Measurements from ENCODE around the gene PYGO1. TPM values are rescaled to one million over a fixed set of nuclear protein-coding genes. Genes with fewer than 3 reads are reported as not detected.

Gene PYGO1
- total RNA-seq, 1 experiment from 2014 or later = 0.83 TPM

DNA sequence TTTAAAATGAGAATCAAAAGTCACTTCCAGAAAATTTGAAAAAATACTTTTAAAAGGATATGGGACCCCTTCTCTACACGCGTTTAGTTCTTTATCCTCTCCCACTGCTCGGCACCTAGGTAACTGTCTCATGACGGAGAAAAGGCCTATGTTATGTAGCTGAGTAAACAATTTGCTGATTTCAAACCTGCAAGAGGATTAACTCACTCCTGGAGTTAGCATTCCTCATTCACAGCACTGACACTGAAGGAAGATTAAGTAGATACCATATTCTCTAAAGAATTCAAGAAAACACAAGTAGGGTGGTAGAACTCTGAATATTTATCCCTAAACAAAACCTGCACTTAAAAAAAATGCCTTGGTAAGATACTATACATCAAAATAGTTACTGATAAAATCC lies 30.2 kb upstream of the PYGO1 start:
- Histone ChIP-seq H3K27me3 (ENCODE audit: insufficient read depth, low read length) (no peaks in the 10 kb centered on the region), H2AK5ac (ENCODE audit: insufficient read length, low read length) (no peak overlapping the region), H2BK15ac (ENCODE audit: low read depth, low read length) (no peak overlapping the region), H4K20me1 (ENCODE audit: control insufficient read depth, insufficient read depth, insufficient read length) (no peaks in the 10 kb centered on the region), H3K4ac (ENCODE audit: low read depth, low read length) (no peak overlapping the region), H3K79me2 (ENCODE audit: insufficient read depth, low read length) (no peaks in the 10 kb centered on the region), H3K23ac (ENCODE audit: insufficient read length, low read depth, low read length) (no peak overlapping the region), H3K79me1 (ENCODE audit: insufficient read depth, low read depth, low read length, poor library complexity, severe bottlenecking) (no peaks in the 10 kb centered on the region), H2BK12ac (ENCODE audit: insufficient read length, low read depth, low read length) (no peak overlapping the region), H3K18ac (ENCODE audit: insufficient read length, low read depth, low read length) (no peak overlapping the region), H3K56ac (ENCODE audit: insufficient read length, low read depth, low read length) (no peak overlapping the region), H3T11ph (ENCODE audit: low read length) (no peak overlapping the region), H2AFZ (ENCODE audit: low read length) (no peak overlapping the region), H3K4me2 (ENCODE audit: insufficient read depth, insufficient read length, low read length) (no peak overlapping the region), H3K27ac (ENCODE audit: insufficient read length, low read depth, low read length) (no peak overlapping the region), H3K9me3 (ENCODE audit: control insufficient read depth, low read depth, low read length) (no peaks in the 10 kb centered on the region), H2BK120ac (ENCODE audit: low read depth, low read length, poor library complexity, severe bottlenecking) (no peak overlapping the region), H3K23me2 (ENCODE audit: insufficient read length, low read depth, low read length, poor library complexity, severe bottlenecking) (no peaks in the 10 kb centered on the region), H3K14ac (ENCODE audit: insufficient read depth, low read length) (no peak overlapping the region), H4K5ac (ENCODE audit: insufficient read length, low read depth, low read length) (no peak overlapping the region), H2BK5ac (ENCODE audit: insufficient read length, low read length) (no peak overlapping the region), H4K91ac (ENCODE audit: insufficient read length, low read depth, low read length) (no peak overlapping the region), H2BK20ac (ENCODE audit: low read depth, low read length, poor library complexity, severe bottlenecking) (no peak overlapping the region), H3K4me1 (ENCODE audit: insufficient read depth, low read length) (no peaks in the 10 kb centered on the region), H4K8ac (replicated peaks; ENCODE audit: insufficient read length, low read depth, low read length) (no peak overlapping the region), H3K9ac (ENCODE audit: extremely low read depth, insufficient read length, low read length) (no peak overlapping the region)
- Mint-ChIP-seq H3K4me3 (no peak overlapping the region), H3K27ac (peak overlapping the region in 1 of 3 experiments; percentile 90; a peak in 2 of 7 replicates), H3K27me3 (ENCODE audit: low read depth) (no peaks in the 10 kb centered on the region), H3K4me1 (peaks cover 30 to 55% of the 10 kb centered on the region in 2 experiments), H3K36me3 (ENCODE audit: insufficient read depth in 1 of 3, low read depth in 3 of 3) (no peaks in the 10 kb centered on the region), H3K9me3 (no peaks in the 10 kb centered on the region)
- WGBS (ENCODE audit: extremely low coverage, insufficient read length, low lambda C conversion rate) = no CpG with 5 or more reads among the region's 4 CpGs
- no peak for DNase-seq
- TF ChIP-seq, protein P1, sequence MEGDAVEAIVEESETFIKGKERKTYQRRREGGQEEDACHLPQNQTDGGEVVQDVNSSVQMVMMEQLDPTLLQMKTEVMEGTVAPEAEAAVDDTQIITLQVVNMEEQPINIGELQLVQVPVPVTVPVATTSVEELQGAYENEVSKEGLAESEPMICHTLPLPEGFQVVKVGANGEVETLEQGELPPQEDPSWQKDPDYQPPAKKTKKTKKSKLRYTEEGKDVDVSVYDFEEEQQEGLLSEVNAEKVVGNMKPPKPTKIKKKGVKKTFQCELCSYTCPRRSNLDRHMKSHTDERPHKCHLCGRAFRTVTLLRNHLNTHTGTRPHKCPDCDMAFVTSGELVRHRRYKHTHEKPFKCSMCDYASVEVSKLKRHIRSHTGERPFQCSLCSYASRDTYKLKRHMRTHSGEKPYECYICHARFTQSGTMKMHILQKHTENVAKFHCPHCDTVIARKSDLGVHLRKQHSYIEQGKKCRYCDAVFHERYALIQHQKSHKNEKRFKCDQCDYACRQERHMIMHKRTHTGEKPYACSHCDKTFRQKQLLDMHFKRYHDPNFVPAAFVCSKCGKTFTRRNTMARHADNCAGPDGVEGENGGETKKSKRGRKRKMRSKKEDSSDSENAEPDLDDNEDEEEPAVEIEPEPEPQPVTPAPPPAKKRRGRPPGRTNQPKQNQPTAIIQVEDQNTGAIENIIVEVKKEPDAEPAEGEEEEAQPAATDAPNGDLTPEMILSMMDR (conservative IDR thresholded peaks at IDR 0.05) = no peak
